ENCODE data around the gene HIVEP3. TPM values are rescaled to one million over a fixed set of nuclear protein-coding genes. Genes with fewer than 3 reads are reported as not detected.

HIVEP3 gene
- total RNA-seq, 1 experiment from 2014 or later = 3.1 TPM

- BruUV-seq (replicated peaks) = no TSS peak
Measured at GRCh38 chr1:41679531-41679930, 239.2 kb downstream of the HIVEP3 start.

GRCh38 chr1:41678111-41678878 lies 240.4 kb downstream of the HIVEP3 start:
- CTCF ChIA-PET = no interaction called here

More at GRCh38 chr1:41679531-41679930, 239.2 kb downstream of the HIVEP3 start:
- CTCF ChIA-PET = no interaction called here
- Histone ChIP-seq H3K9me3 (ENCODE audit: low read depth, low read length, poor library complexity, severe bottlenecking) (no peaks in the 10 kb centered on the region), H3K27me3 (replicated peaks; ENCODE audit: insufficient read depth, low read depth, low read length, poor library complexity) (no peaks in the 10 kb centered on the region), H3K4me1 (ENCODE audit: insufficient read depth, low read length, poor library complexity, severe bottlenecking) (peaks cover 3% of the 10 kb centered on the region), H3K36me3 (ENCODE audit: insufficient read depth, low read length, poor library complexity, severe bottlenecking) (no peaks in the 10 kb centered on the region), H3K4me3 (ENCODE audit: low read depth, low read length, poor library complexity, severe bottlenecking) (no peak overlapping the region), H3K27ac (ENCODE audit: low read depth, low read length, poor library complexity, severe bottlenecking) (no peak overlapping the region)
- POLR2A ChIA-PET (ENCODE audit: low non-redundant PET) = no interaction called here
- TF ChIP-seq EZH2 (IDR thresholded peaks at IDR 0.05; ENCODE audit: borderline replicate concordance, low read depth, low read length, poor library complexity, severe bottlenecking) = no peak
- no peak for TF ChIP-seq CTCF (conservative IDR thresholded peaks at IDR 0.05; ENCODE audit: low read depth, low read length)
- no peak for DNase-seq (ENCODE audit: low spot score)
- intact Hi-C loops (cut with micrococcal nuclease; ENCODE audit: unreplicated experiment) = no loop called here

GRCh38 chr1:41677620-41678019 lies 241.1 kb downstream of the HIVEP3 start:
- no peak for DNase-seq (ENCODE audit: low spot score)
- Histone ChIP-seq H3K9me3 (ENCODE audit: low read depth, low read length, poor library complexity, severe bottlenecking) (no peaks in the 10 kb centered on the region), H3K27me3 (replicated peaks; ENCODE audit: insufficient read depth, low read depth, low read length, poor library complexity) (no peaks in the 10 kb centered on the region), H3K4me3 (ENCODE audit: low read depth, low read length, poor library complexity, severe bottlenecking) (no peak overlapping the region), H3K4me1 (ENCODE audit: insufficient read depth, low read length, poor library complexity, severe bottlenecking) (peaks cover 3% of the 10 kb centered on the region), H3K27ac (ENCODE audit: low read depth, low read length, poor library complexity, severe bottlenecking) (no peak overlapping the region), H3K36me3 (ENCODE audit: insufficient read depth, low read length, poor library complexity, severe bottlenecking) (no peaks in the 10 kb centered on the region)
- TF ChIP-seq CTCF (conservative IDR thresholded peaks at IDR 0.05; ENCODE audit: low read depth, low read length) (no peak), EZH2 (IDR thresholded peaks at IDR 0.05; ENCODE audit: borderline replicate concordance, low read depth, low read length, poor library complexity, severe bottlenecking) (no peak)
- no TSS peak for BruUV-seq (replicated peaks)
- intact Hi-C loops (cut with micrococcal nuclease; ENCODE audit: unreplicated experiment) = no loop called here
- POLR2A ChIA-PET (ENCODE audit: low non-redundant PET) = no interaction called here
- CTCF ChIA-PET = no interaction called here

More at GRCh38 chr1:41678111-41678878, 240.4 kb downstream of the HIVEP3 start:
- Histone ChIP-seq H3K9me3 (ENCODE audit: low read depth, low read length, poor library complexity, severe bottlenecking) (no peaks in the 10 kb centered on the region), H3K36me3 (ENCODE audit: insufficient read depth, low read length, poor library complexity, severe bottlenecking) (no peaks in the 10 kb centered on the region), H3K27me3 (replicated peaks; ENCODE audit: insufficient read depth, low read depth, low read length, poor library complexity) (no peaks in the 10 kb centered on the region), H3K4me3 (ENCODE audit: low read depth, low read length, poor library complexity, severe bottlenecking) (no peak overlapping the region), H3K4me1 (ENCODE audit: insufficient read depth, low read length, poor library complexity, severe bottlenecking) (no peaks in the 10 kb centered on the region), H3K27ac (ENCODE audit: low read depth, low read length, poor library complexity, severe bottlenecking) (no peak overlapping the region)
- POLR2A ChIA-PET (ENCODE audit: low non-redundant PET) = no interaction called here
- intact Hi-C loops (cut with micrococcal nuclease; ENCODE audit: unreplicated experiment) = no loop called here
- DNase-seq (ENCODE audit: low spot score) = no peak
- BruUV-seq (replicated peaks) = no TSS peak
- TF ChIP-seq CTCF (conservative IDR thresholded peaks at IDR 0.05; ENCODE audit: low read depth, low read length) = no peak
- TF ChIP-seq EZH2 (IDR thresholded peaks at IDR 0.05; ENCODE audit: borderline replicate concordance, low read depth, low read length, poor library complexity, severe bottlenecking) = no peak
